HCT116 (cell line): ENCODE measurements around the gene FURIN. TPM values are rescaled to one million over a fixed set of nuclear protein-coding genes. Genes with fewer than 3 reads are reported as not detected.

Experiments
- ATAC-seq: fragments of 200-7000 bp; cut with Tn5 transposase; 2 replicates; pipeline ENCODE4 v1.9.1; 2020; ENCODE audit warnings: mild to moderate bottlenecking, moderate library complexity
- BruUV-seq: library from RNA; stranded (reverse); fragments of 400-500 nt; replicated peaks from 2 replicates; lab custom pipeline; 2021; lab: Mats Ljungman, UMichigan
- CTCF ChIA-PET: fragments of 300-600 bp; sonication (Branson Sonifier 250); formaldehyde crosslinking; loops from one replicate; lab custom pipeline; 2021; ENCODE audit warnings: antibody characterized with exemption; lab: Charles Lee
- POLR2A ChIA-PET: fragments of 300-600, 350-600 bp; sonication (Branson Sonifier 250); formaldehyde crosslinking; loops from one replicate; lab custom pipeline; 2021; ENCODE audit warnings: antibody characterized with exemption; lab: Charles Lee
- RAD21 ChIA-PET, 2 experiments: fragments of 300-600 bp; sonication (Branson Sonifier 250); formaldehyde crosslinking; loops; one replicate each; lab custom pipeline; 2023; ENCODE audit warnings: low total read pairs in 2 of 2; ENCODE audit not compliant: uncharacterized antibody in 2 of 2, unreplicated experiment in 2 of 2, low non-redundant PET in 1 of 2; lab: Charles Lee
- DNase-seq: peaks from one replicate; pipeline ENCODE4 v3.0.0-alpha.2; 2010; ENCODE audit warnings: low read depth, low spot score
- H2AFZ ChIP-seq: fragments of 200-600 bp; shearing (Covaris generic), sonication (generic); 2 replicates; pipeline ENCODE4 v1.6.1; 2017; ENCODE audit warnings: low read depth, mixed run types, mixed read lengths, antibody characterized with exemption, low read length; ENCODE audit not compliant: poor library complexity, severe bottlenecking
- H3K27ac ChIP-seq: 2 replicates; pipeline ENCODE4 v1.5.1; 2012; ENCODE audit warnings: low read depth, low read length
- H3K27me3 ChIP-seq: fragments of 200-600 bp; sonication (generic); 2 replicates; pipeline ENCODE4 v1.6.1; 2016; ENCODE audit warnings: mixed run types, low read length, mixed read lengths; ENCODE audit not compliant: insufficient read depth
- H3K36me3 ChIP-seq, 2 experiments: fragments of 200-500 bp in 1 of 2; fragments of 200-600 bp in 1 of 2; sonication (Bioruptor generic) in 1 of 2; sonication (generic) in 1 of 2; 2 replicates each; pipeline versions ENCODE4 v1.5.1 to v1.6.1; 2014 to 2016; ENCODE audit warnings: low read length in 2 of 2, inconsistent platforms in 1 of 2, mixed read lengths in 1 of 2, mixed run types in 1 of 2; ENCODE audit not compliant: insufficient read depth in 2 of 2, control insufficient read depth in 1 of 2
- H3K4me1 ChIP-seq, 2 experiments: fragments of 200-600 bp in 1 of 2; sonication (generic) in 1 of 2; 2 replicates each; pipeline versions ENCODE4 v1.5.1 to v1.6.1; 2012 to 2017; ENCODE audit warnings: low read length in 2 of 2, inconsistent platforms in 1 of 2, mild to moderate bottlenecking in 1 of 2, mixed read lengths in 1 of 2, mixed run types in 1 of 2, moderate library complexity in 1 of 2; ENCODE audit not compliant: insufficient read depth in 2 of 2, control insufficient read depth in 1 of 2
- H3K4me2 ChIP-seq: fragments of 200-600 bp; sonication (generic); 2 replicates; pipeline ENCODE4 v1.6.1; 2017; ENCODE audit warnings: mixed run types, low read length, mixed read lengths
- H3K4me3 ChIP-seq, 2 experiments: fragments of 200-600 bp in 1 of 2; sonication (generic) in 1 of 2; replicated peaks in 1 of 2; 2 replicates each; pipeline ENCODE4 v1.5.1; 2011 to 2016; ENCODE audit warnings: low read length in 2 of 2, control low read depth in 1 of 2, low read depth in 1 of 2, mild to moderate bottlenecking in 1 of 2, mixed read lengths in 1 of 2, mixed run types in 1 of 2
- H3K79me2 ChIP-seq: fragments of 200-600 bp; sonication (generic); 2 replicates; pipeline ENCODE4 v1.6.1; 2017; ENCODE audit warnings: mild to moderate bottlenecking, mixed run types, low read length, moderate library complexity, mixed read lengths; ENCODE audit not compliant: insufficient read depth
- H3K9ac ChIP-seq: fragments of 200-600 bp; sonication (generic); 2 replicates; pipeline ENCODE4 v1.6.1; 2016; ENCODE audit warnings: low read length, mixed read lengths
- H3K9me2 ChIP-seq: fragments of 200-600 bp; sonication (generic), shearing (Covaris generic); 2 replicates; pipeline ENCODE4 v1.6.1; 2017; ENCODE audit warnings: mixed run types, mild to moderate bottlenecking, moderate library complexity; ENCODE audit not compliant: insufficient read depth
- H3K9me3 ChIP-seq, 2 experiments: fragments of 200-500 bp in 1 of 2; fragments of 200-600 bp in 1 of 2; sonication (Bioruptor generic) in 1 of 2; sonication (generic) in 1 of 2; 2 replicates each; pipeline ENCODE4 v1.6.1; 2014 to 2017; ENCODE audit warnings: low read length in 2 of 2, mixed read lengths in 2 of 2, inconsistent platforms in 1 of 2, low read depth in 1 of 2, mild to moderate bottlenecking in 1 of 2, mixed run types in 1 of 2, moderate library complexity in 1 of 2; ENCODE audit not compliant: control insufficient read depth in 1 of 2, insufficient read depth in 1 of 2
- H4K20me1 ChIP-seq: fragments of 200-600 bp; sonication (generic), shearing (Covaris generic); 2 replicates; pipeline ENCODE4 v1.6.1; 2017; ENCODE audit warnings: mixed run types, mild to moderate bottlenecking, moderate library complexity; ENCODE audit not compliant: insufficient read depth
- ATF3 ChIP-seq: IDR thresholded peaks from 2 replicates; pipeline ENCODE4 v1.6.1; 2012
- CBX3 ChIP-seq: IDR thresholded peaks from 2 replicates; pipeline ENCODE4 v1.6.1; 2012; ENCODE audit warnings: low read depth
- EGR1 ChIP-seq: IDR thresholded peaks from 2 replicates; pipeline ENCODE4 v1.6.1; 2012; ENCODE audit warnings: low read depth
- EZH2phosphoT487 ChIP-seq: fragments of 200-600 bp; IDR thresholded peaks from 2 replicates; pipeline ENCODE4 v1.6.1; 2018; ENCODE audit warnings: antibody characterized with exemption, borderline replicate concordance
- JUND ChIP-seq: IDR thresholded peaks from 2 replicates; pipeline ENCODE4 v1.6.1; 2012
- MAX ChIP-seq: IDR thresholded peaks from 2 replicates; pipeline ENCODE4 v1.6.1; 2012
- POLR2A ChIP-seq: IDR thresholded peaks from 2 replicates; pipeline ENCODE4 v1.7.0; 2011; ENCODE audit warnings: borderline replicate concordance; ENCODE audit not compliant: insufficient read depth, insufficient read length; ENCODE audit errors: extremely low read depth
- POLR2AphosphoS5 ChIP-seq: IDR thresholded peaks from 2 replicates; pipeline ENCODE4 v1.6.1; 2011; ENCODE audit warnings: mild to moderate bottlenecking, low read depth, low read length, moderate library complexity
- RAD21 ChIP-seq: IDR thresholded peaks from 2 replicates; pipeline ENCODE4 v1.6.1; 2012; ENCODE audit warnings: low read depth, mild to moderate bottlenecking
- REST ChIP-seq: IDR thresholded peaks from 2 replicates; pipeline ENCODE4 v1.6.1; 2012; ENCODE audit warnings: low read depth
- TCF7L2 ChIP-seq: IDR thresholded peaks from 2 replicates; pipeline ENCODE4 v1.7.0; 2011; ENCODE audit warnings: borderline replicate concordance, inconsistent platforms; ENCODE audit not compliant: insufficient read depth, insufficient read length; ENCODE audit errors: extremely low read depth
- ZBTB33 ChIP-seq: IDR thresholded peaks from 2 replicates; pipeline ENCODE4 v1.6.1; 2011; ENCODE audit warnings: mild to moderate bottlenecking, low read length, moderate library complexity; ENCODE audit not compliant: insufficient replicate concordance; ENCODE audit errors: extremely low read depth
- ZFX ChIP-seq: fragments of 450-650 bp; IDR thresholded peaks from 2 replicates; pipeline ENCODE4 v1.6.1; 2017
- intact Hi-C: fragments of 100-400 bp; cut with micrococcal nuclease; formaldehyde crosslinking; loops from 2 replicates; pipeline ENCODE4 v1.10.0; 2022
- total RNA-seq: library from RNA; stranded (reverse); gene quantifications from one replicate; pipeline ENCODE4 v1.2.1, GENCODE V29; 2021; ENCODE audit not compliant: unreplicated experiment

FURIN gene
- total RNA-seq, 1 experiment from 2014 or later, result 42.0 TPM

- ATAC-seq (no peak), DNase-seq (no peak)
- no peaks in the 10 kb centered on the region for H3K27me3 ChIP-seq
- no peak overlapping the region for H3K9ac ChIP-seq
- H3K27ac ChIP-seq, result no peak overlapping the region
- no peaks in the 10 kb centered on the region for H3K9me3 ChIP-seq
- H3K79me2 ChIP-seq, result no peaks in the 10 kb centered on the region
- no peak overlapping the region for H2AFZ ChIP-seq
- ChIA-PET CTCF (interaction anchor here (1.1 kb wide), 1 partner anchor 24 kb away, joined by 3 read pairs; no protein-coding TSS in a partner anchor), RAD21 (no interaction called here), POLR2A (no interaction called here)
- TF ChIP-seq MAX (no peak), ZFX (no peak), POLR2A (no peak), EZH2phosphoT487 (no peak), TCF7L2 (no peak), JUND (no peak)
- intact Hi-C loops, result no loop called here
- H3K4me3 ChIP-seq, result no peak overlapping the region
- H3K4me1 ChIP-seq, result no peaks in the 10 kb centered on the region
- H3K9me2 ChIP-seq, result no peaks in the 10 kb centered on the region
- peaks cover 8 to 14% of the 10 kb centered on the region in 2 experiments; a peak in 3 of 4 replicates for H3K36me3 ChIP-seq
- no TSS peak for BruUV-seq
- no peak overlapping the region for H3K4me2 ChIP-seq
- H4K20me1 ChIP-seq, result no peaks in the 10 kb centered on the region
Measured at GRCh38 chr15:90909976-90910375, 41.6 kb downstream of the FURIN start.

- no peaks in the 10 kb centered on the region for H4K20me1 ChIP-seq
- no peak overlapping the region for H3K9ac ChIP-seq
- DNase-seq (no peak), ATAC-seq (no peak)
- ChIA-PET CTCF (interaction anchor here (1.1 kb wide), 1 partner anchor 23 kb away, joined by 3 read pairs; no protein-coding TSS in a partner anchor), POLR2A (no interaction called here), RAD21 (no interaction called here)
- intact Hi-C loops, result no loop called here
- no peak overlapping the region for H3K4me3 ChIP-seq
- H3K4me2 ChIP-seq, result no peak overlapping the region
- H3K79me2 ChIP-seq, result no peaks in the 10 kb centered on the region
- H2AFZ ChIP-seq, result no peak overlapping the region
- BruUV-seq, result no TSS peak
- H3K9me2 ChIP-seq, result no peaks in the 10 kb centered on the region
- H3K4me1 ChIP-seq, result no peaks in the 10 kb centered on the region
- no peak overlapping the region for H3K27ac ChIP-seq
- peaks cover 1 to 14% of the 10 kb centered on the region in 2 experiments; a peak in 3 of 4 replicates for H3K36me3 ChIP-seq
- H3K9me3 ChIP-seq, result no peaks in the 10 kb centered on the region
- H3K27me3 ChIP-seq, result no peaks in the 10 kb centered on the region
- TF ChIP-seq ATF3 (no peak), POLR2AphosphoS5 (no peak), RAD21 (no peak), JUND (no peak), CBX3 (no peak), REST (no peak), EZH2phosphoT487 (no peak), POLR2A (no peak), TCF7L2 (no peak), ZBTB33 (no peak), EGR1 (no peak)
Measured at GRCh38 chr15:90910441-90911301, 42.3 kb downstream of the FURIN start.
